ENCODE measurements around the gene IQCH. TPM values are rescaled to one million over a fixed set of nuclear protein-coding genes. Genes with fewer than 3 reads are reported as not detected.

IQCH gene
- total and polyA plus RNA-seq, 9 of the 15 experiments (the other 6 are each of a cell fraction or from before 2014, with no cell fraction given) = 1.8 to 3.9 (median 2.7) TPM

- ATAC-seq (no peak), DNase-seq (ENCODE audit: extremely low read depth in 1 of 4, low spot score in 3 of 4) (no peak), FAIRE-seq (no peak)
- H3K4me2 ChIP-seq (ENCODE audit: insufficient read depth, low read length) = no peak overlapping the region
- in situ Hi-C loops (cut with MboI) (no loop called here), intact Hi-C loops (cut with micrococcal nuclease) (no loop called here)
- TF ChIP-seq MAZ (CRISPR knock-in tag; conservative IDR thresholded peaks at IDR 0.05 in 1 of 2, IDR thresholded peaks at IDR 0.05 in 1 of 2) (no peak), MAFG (tag; conservative IDR thresholded peaks at IDR 0.05) (peak; percentile 71), ZNF41 (CRISPR knock-in tag; conservative IDR thresholded peaks at IDR 0.05) (no peak), MAFF (IDR thresholded peaks at IDR 0.05; ENCODE audit: low read length) (peak; percentile 3; the same call in 1 of the 2 replicates), ARHGAP35 (IDR thresholded peaks at IDR 0.05; ENCODE audit: partially characterized antibody) (no peak), C11orf30 (IDR thresholded peaks at IDR 0.05; ENCODE audit: low read depth) (peak; percentile 49; the same call in 1 of the 2 replicates), CBFB (CRISPR knock-in tag; IDR thresholded peaks at IDR 0.05) (no peak), ZNF316 (IDR thresholded peaks at IDR 0.05) (peak; percentile 25; the same call in 1 of the 2 replicates), HES1 (IDR thresholded peaks at IDR 0.05; ENCODE audit: low read depth) (no peak), GTF3C2 (IDR thresholded peaks at IDR 0.05; ENCODE audit: borderline replicate concordance, extremely low read depth, insufficient read length) (no peak), TEAD2 (tag; IDR thresholded peaks at IDR 0.05) (no peak), MTA3 (IDR thresholded peaks at IDR 0.05; ENCODE audit: borderline replicate concordance) (no peak), NFE2 (IDR thresholded peaks at IDR 0.05; ENCODE audit: low read depth) (peak; percentile 40; the same call in 1 of the 2 replicates), SIX5 (IDR thresholded peaks at IDR 0.05; ENCODE audit: borderline replicate concordance in 1 of 2, insufficient read depth in 1 of 2, low read depth in 1 of 2, low read length in 2 of 2) (no peak), ZNF280B (CRISPR knock-in tag; IDR thresholded peaks at IDR 0.05) (no peak), ZNF780A (CRISPR knock-in tag; IDR thresholded peaks at IDR 0.05) (no peak), ZNF12 (CRISPR knock-in tag; IDR thresholded peaks at IDR 0.05) (no peak), NFIC (IDR thresholded peaks at IDR 0.05) (no peak), STAT5A (IDR thresholded peaks at IDR 0.05; ENCODE audit: borderline replicate concordance, low read length) (no peak)
- CTCF ChIA-PET (ENCODE audit: low intra/inter-chr PET ratio) = no interaction called here
- H3K36me3 ChIP-seq (ENCODE audit: control insufficient read depth, insufficient read depth, low read length) = no peaks in the 10 kb centered on the region
- no peaks in the 10 kb centered on the region for H3K27me3 ChIP-seq (ENCODE audit: control insufficient read depth in 2 of 2, insufficient read depth in 2 of 2, low read length in 2 of 2)
- no TSS peak for BruUV-seq (replicated peaks)
- H3K4me1 ChIP-seq (replicated peaks in 1 of 2; ENCODE audit: control insufficient read depth in 2 of 2, insufficient read depth in 2 of 2, low read length in 2 of 2) = peaks cover 9 to 10% of the 10 kb centered on the region in 2 experiments; a peak in 4 of 5 replicates
- H3K9me1 ChIP-seq (ENCODE audit: control insufficient read depth, insufficient read depth, low read length) = no peaks in the 10 kb centered on the region
- no peaks in the 10 kb centered on the region for H4K20me1 ChIP-seq (replicated peaks; ENCODE audit: control insufficient read depth, insufficient read depth, low read length)
- no peak overlapping the region for H2AFZ ChIP-seq (ENCODE audit: low read depth, low read length)
- H3K79me2 ChIP-seq (ENCODE audit: control insufficient read depth, insufficient read depth, low read length) = no peaks in the 10 kb centered on the region
- H3K9ac ChIP-seq (ENCODE audit: insufficient read depth in 1 of 2, low read depth in 2 of 2, low read length in 2 of 2) = no peak overlapping the region
- H3K4me3 ChIP-seq = no peak overlapping the region
- POLR2A ChIA-PET = interaction anchor here (1.1 to 1.6 kb wide), 2 partner anchors 8 to 13 kb away, joined by 3 to 4 read pairs; no protein-coding TSS in a partner anchor
- 83% methylated on average over 3 of the region's 3 CpGs for WGBS (ENCODE audit: insufficient coverage, low coverage, missing lambda C conversion rate)
- no peaks in the 10 kb centered on the region for H3K9me3 ChIP-seq (replicated peaks; ENCODE audit: control insufficient read depth, insufficient read depth, low read depth, low read length)
- no peak overlapping the region for H3K27ac ChIP-seq (ENCODE audit: extremely low read depth, low read depth, low read length)
These were observed 260.5 kb downstream of the IQCH start for GRCh38 chr15:67515090-67515489.

Measured in K562 (cell line).